Gastrocnemius medialis (tissue), 4 donors: ENCODE results near the gene ERC2.

Experiments used
- POLR2A ChIP-seq, 2 donors: fragments of 450-650 bp; IDR thresholded peaks; one replicate each; pipeline ENCODE4 v1.6.1; 2017; ENCODE audit warnings: antibody characterized with exemption in 2 of 2, mild to moderate bottlenecking in 2 of 2, moderate library complexity in 2 of 2
- TF ChIP-seq, protein P1 (sequence below), 5 experiments: fragments of 450-650 bp in 3 of 5; fragments of 200-600 bp in 2 of 5; sonication (generic) in 2 of 5; IDR thresholded peaks in 4 of 5; conservative IDR thresholded peaks in 1 of 5; 1 replicate in 4 of 5; 2 replicates in 1 of 5; pipeline ENCODE4 v1.5.1; 2016 to 2019; ENCODE audit warnings: antibody characterized with exemption in 5 of 5, mild to moderate bottlenecking in 3 of 5, moderate library complexity in 3 of 5

DNA sequence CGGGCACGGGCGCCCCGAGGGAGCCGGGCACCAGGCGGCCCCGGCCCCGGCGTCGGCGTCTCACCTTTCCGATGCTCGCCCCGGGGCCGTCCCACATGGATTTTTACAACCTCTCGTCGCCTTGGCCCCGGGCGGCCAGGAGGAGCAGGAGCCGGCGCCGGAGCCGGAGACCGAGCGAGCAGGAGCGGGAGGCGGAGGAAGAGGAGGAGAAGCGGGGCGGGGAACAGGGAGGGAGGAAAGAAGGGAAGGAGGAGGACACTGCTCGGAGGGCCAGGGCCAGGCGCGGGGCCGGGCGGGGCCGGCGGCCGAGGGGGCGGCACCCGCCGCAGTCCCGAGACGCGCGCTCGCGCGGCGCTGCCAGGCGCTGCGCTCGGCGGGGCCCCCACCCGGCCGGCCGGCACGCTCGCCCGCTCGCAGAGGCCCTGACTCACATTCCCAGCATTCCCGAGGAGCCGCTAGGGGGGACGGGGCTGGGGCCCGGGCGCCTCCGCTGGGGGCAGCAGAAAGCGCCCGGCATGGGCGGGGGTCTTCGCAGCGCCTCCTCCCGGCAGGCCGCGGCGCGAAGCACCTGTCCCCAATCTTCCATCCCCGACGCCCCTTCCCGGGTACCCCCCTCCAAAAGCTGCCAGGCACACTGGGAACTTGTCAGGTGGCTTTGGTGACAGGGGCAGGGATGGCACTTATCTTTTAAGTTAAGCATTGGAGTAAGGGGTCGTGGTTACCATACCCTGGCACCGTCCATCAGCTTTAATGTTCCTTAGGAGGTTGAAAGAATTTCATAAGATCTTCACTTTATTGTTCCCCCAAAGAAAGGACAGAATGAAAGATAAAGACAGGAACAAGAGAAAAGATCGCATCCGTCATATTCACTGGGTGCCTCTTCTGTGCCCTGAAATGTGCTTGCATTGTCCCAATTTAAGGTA is at the start of gene ERC2:
- TF ChIP-seq, protein P1, sequence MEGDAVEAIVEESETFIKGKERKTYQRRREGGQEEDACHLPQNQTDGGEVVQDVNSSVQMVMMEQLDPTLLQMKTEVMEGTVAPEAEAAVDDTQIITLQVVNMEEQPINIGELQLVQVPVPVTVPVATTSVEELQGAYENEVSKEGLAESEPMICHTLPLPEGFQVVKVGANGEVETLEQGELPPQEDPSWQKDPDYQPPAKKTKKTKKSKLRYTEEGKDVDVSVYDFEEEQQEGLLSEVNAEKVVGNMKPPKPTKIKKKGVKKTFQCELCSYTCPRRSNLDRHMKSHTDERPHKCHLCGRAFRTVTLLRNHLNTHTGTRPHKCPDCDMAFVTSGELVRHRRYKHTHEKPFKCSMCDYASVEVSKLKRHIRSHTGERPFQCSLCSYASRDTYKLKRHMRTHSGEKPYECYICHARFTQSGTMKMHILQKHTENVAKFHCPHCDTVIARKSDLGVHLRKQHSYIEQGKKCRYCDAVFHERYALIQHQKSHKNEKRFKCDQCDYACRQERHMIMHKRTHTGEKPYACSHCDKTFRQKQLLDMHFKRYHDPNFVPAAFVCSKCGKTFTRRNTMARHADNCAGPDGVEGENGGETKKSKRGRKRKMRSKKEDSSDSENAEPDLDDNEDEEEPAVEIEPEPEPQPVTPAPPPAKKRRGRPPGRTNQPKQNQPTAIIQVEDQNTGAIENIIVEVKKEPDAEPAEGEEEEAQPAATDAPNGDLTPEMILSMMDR (IDR thresholded peaks at IDR 0.05 in 4 of 5, conservative IDR thresholded peaks at IDR 0.05 in 1 of 5), result no peak
- no peak for TF ChIP-seq POLR2A (IDR thresholded peaks at IDR 0.05)
